22Rv1 (cell line): Measurements from ENCODE around the gene NTN1.

ENCODE experiments used
- ZFX ChIP-seq: fragments of 450-650 bp; IDR thresholded peaks from 2 replicates; pipeline ENCODE4 v1.6.1; 2017; ENCODE audit warnings: antibody characterized with exemption, borderline replicate concordance
- TF ChIP-seq, protein P1 (sequence below): fragments of 450-650 bp; IDR thresholded peaks from 2 replicates; pipeline ENCODE4 v1.5.1; 2017; ENCODE audit warnings: mild to moderate bottlenecking

DNA sequence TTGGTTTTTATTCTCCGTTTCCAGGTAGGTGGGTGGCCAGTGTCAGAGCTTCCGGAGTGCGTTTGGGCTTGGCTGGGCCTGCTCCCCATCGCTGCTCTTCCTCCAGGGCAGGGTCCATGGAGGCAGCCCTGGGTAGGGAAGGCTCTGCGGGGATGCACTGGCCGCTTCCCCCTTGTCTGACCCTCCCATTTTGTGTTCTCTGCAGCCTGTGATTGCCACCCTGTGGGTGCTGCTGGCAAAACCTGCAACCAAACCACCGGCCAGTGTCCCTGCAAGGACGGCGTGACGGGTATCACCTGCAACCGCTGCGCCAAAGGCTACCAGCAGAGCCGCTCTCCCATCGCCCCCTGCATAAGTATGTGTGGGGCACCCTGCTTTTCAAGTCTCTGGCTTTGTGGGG, 158.3 kb downstream of the NTN1 start:
- TF ChIP-seq, protein P1, sequence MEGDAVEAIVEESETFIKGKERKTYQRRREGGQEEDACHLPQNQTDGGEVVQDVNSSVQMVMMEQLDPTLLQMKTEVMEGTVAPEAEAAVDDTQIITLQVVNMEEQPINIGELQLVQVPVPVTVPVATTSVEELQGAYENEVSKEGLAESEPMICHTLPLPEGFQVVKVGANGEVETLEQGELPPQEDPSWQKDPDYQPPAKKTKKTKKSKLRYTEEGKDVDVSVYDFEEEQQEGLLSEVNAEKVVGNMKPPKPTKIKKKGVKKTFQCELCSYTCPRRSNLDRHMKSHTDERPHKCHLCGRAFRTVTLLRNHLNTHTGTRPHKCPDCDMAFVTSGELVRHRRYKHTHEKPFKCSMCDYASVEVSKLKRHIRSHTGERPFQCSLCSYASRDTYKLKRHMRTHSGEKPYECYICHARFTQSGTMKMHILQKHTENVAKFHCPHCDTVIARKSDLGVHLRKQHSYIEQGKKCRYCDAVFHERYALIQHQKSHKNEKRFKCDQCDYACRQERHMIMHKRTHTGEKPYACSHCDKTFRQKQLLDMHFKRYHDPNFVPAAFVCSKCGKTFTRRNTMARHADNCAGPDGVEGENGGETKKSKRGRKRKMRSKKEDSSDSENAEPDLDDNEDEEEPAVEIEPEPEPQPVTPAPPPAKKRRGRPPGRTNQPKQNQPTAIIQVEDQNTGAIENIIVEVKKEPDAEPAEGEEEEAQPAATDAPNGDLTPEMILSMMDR, result no peak
- TF ChIP-seq ZFX, result no peak
